B cell (primary cell): ENCODE data around the gene HOXD8.

Experiments
- EZH2 ChIP-seq: IDR thresholded peaks from 2 replicates; pipeline ENCODE4 v1.6.1; 2012; ENCODE audit warnings: borderline replicate concordance, low read depth, mild to moderate bottlenecking, moderate library complexity, low read length; ENCODE audit not compliant: insufficient read depth, poor library complexity, severe bottlenecking
- TF ChIP-seq, protein P1 (sequence below): fragments of 200-600 bp; IDR thresholded peaks from one replicate; pipeline ENCODE4 v1.8.0; 2022; ENCODE audit warnings: antibody characterized with exemption, mild to moderate bottlenecking

DNA sequence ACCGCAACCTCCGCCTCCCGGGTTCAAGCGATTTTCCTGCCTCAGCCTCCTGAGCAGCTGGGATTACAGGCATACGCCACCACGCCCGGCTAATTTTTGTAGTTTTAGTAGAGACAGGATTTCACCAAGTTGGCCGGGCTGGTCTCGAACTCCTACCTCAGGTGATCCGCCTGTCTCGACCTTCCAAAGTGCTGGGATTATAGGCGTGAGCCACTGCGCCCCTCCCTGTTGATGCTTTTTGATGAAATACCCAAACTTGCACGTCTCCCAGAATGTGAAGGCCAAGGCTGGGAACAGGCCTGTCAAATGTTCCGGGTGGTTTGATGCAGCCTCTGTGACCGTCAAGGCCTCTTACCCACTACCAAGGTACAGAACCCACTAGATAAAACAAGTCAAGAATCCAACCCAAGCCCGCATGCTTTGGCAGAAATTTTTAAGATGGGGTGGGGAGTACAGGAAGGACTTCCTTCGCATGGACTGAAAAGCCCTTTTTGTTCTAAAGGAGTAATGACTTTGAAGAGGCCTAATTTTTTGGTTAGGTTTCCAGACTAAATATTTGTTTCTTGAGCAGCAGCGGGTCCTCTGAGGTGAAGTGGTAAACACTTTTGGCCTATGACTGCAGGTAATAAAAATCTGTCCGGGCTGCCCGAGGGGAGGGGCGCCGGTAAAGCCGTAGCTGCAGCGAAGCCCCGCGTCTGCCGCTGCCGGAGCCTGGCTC lies 42.0 kb upstream of the HOXD8 start:
- TF ChIP-seq, protein P1, sequence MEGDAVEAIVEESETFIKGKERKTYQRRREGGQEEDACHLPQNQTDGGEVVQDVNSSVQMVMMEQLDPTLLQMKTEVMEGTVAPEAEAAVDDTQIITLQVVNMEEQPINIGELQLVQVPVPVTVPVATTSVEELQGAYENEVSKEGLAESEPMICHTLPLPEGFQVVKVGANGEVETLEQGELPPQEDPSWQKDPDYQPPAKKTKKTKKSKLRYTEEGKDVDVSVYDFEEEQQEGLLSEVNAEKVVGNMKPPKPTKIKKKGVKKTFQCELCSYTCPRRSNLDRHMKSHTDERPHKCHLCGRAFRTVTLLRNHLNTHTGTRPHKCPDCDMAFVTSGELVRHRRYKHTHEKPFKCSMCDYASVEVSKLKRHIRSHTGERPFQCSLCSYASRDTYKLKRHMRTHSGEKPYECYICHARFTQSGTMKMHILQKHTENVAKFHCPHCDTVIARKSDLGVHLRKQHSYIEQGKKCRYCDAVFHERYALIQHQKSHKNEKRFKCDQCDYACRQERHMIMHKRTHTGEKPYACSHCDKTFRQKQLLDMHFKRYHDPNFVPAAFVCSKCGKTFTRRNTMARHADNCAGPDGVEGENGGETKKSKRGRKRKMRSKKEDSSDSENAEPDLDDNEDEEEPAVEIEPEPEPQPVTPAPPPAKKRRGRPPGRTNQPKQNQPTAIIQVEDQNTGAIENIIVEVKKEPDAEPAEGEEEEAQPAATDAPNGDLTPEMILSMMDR = no peak
- TF ChIP-seq EZH2 = peak; percentile 53
